Stimulated activated CD8-positive, alpha-beta memory T cell treated with anti-CD3 and anti-CD28 coated beads, Interleukin-12 subunit alpha, Interleukin-12 subunit beta, amount 100 ng/mL, for 1 hour (primary cell): ENCODE results near the gene ALG6.
"Not testable (repeated sequence)": the region's sequence is repeated elsewhere in the genome, so short reads cannot be mapped to it uniquely, and the experiment has no call there.

Experiments
- DNase-seq: peaks from one replicate; pipeline ENCODE4 v3.0.0-alpha.2; 2020; ENCODE audit warnings: low read depth

Gene ALG6

DNA sequence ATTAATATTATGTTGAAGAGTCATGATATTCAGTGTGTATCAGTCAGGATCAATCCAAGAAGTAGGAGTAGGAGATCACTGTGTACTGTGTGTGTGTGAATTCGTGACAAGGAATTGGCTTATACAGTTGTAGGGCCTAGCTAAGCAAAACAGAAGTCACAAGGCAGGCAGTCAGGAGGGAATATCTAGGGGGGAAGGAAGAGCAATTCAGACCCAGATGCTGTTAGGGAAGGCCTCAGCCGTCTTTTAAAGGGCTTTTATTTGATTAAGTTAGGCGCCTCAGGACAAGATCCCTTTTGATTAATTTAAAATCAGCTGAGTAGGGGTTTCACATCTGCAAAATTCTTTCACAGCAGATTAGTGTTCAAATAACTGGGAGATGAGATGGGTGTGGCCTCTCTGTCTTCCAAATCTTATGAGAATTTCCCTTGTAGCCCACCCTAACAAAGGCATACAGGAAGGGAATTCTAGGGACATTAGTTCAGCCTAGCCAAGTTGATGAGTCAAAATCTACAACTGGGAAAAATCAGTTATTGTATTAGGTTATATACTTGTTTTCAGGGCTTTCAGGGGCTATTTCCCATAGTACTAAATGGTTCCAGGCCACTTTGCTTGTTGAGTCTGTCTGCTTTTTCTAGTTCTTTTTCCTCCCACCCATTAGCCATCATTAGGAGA lies 47.4 kb downstream of the ALG6 start:
- no peak for DNase-seq

DNA sequence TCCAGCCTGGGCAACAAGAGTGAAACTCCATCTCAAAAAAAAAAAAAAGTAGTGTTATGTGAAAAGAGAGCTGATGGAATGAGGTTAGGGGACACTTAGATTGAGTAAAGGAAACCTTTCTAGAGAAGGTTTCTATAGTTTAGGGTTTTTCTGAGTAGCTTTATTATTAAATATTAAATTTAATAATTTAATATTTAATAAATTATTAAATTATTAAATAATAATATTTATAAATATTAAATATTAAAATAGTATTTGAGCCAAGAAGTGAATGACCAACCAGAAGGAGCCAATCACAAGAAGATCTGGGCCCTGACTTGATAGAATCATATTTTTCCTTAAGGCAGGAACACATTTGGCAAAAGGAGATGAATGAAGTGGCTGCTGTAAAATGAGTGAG lies 50.7 kb downstream of the ALG6 start:
- no peak for DNase-seq

DNA sequence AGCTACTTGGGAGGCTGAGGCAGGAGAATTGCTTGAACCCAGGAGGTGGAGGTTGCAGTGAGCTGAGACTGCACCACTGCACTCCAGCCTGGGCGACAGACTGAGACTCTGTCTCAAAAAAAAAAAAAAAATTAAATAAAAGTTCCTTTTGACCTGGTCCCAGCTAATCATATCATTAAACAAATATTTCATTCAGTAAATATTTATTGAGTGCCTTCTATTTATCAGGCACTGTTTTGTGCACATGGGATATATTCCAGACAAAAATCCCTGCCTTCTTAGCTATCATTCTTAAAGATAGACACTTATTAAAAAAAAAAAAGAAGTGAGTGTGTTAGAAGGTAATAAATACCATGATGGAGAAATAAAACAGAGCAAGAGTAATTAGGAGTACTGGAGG lies 53.3 kb downstream of the ALG6 start:
- not testable (repeated sequence) for DNase-seq

DNA sequence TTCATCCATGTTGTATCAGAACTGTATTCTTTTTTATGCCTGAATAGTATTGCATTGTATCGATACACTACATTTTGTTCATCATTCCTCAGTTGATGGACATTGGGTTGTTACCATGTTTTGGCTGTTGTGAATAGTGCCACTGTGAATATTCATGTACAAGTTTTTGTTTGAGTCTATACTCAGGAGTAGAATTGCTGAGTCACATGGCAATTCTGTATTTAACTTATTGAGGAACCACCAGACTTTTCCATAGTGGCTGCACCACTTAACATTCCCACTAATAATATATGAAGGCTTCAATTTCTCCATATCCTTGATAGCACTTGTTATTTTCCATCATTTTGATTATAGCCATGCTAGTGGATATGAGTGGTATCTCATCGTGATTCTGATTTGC lies 56.2 kb downstream of the ALG6 start:
- no peak for DNase-seq

DNA sequence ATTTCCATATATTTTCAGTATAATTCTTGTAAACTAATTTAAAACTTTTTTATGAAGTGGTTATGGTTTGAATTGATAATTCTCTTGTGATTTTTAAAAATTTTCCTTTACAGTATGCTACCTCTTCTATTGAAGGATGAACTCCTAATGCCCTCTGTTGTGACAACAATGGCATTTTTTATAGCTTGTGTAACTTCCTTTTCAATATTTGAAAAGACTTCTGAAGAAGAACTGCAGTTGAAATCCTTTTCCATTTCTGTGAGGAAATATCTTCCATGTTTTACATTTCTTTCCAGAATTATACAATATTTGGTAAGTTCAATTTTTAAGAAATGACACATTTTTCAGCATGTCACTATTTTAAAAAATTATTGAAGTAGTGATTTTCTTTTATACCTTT lies 61.4 kb downstream of the ALG6 start:
- no peak for DNase-seq

DNA sequence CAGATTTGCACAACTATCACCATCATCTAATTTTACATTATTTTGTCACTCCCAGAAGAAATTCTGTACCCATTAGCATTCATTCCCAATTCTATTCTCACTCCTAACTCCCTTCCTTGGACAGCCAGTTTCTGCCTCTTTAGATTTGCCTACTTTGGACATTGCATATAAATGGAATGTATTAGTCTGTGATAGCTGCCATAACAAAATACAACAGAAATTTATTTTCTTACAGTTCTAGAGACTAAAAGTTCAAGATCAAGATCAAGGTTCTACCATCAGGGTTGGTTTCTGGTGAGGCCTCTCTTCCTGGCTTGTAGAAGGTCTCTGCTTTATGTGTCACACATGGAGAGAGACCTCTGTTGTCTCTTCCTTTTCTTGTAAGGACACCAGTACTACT lies 61.9 kb downstream of the ALG6 start:
- no peak for DNase-seq

DNA sequence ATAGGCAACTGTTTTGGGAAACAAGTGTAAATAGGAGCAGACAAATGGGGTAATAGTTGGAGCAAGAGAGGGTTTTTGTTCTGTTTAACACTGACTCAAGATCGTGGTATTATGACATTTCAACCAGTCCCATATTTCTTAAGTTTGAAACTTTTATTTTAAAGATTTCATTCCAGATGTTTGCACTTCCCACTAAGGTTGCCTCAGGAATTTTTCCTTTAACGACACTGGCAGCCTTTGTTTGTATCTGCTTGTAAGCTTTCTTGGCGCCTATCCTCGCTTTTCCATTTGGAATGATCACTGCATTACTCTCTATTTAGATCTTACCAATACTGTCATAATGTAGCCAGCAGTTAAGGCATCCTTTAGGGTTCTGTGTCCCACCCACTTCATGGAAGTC lies 67.7 kb downstream of the ALG6 start:
- no peak for DNase-seq

DNA sequence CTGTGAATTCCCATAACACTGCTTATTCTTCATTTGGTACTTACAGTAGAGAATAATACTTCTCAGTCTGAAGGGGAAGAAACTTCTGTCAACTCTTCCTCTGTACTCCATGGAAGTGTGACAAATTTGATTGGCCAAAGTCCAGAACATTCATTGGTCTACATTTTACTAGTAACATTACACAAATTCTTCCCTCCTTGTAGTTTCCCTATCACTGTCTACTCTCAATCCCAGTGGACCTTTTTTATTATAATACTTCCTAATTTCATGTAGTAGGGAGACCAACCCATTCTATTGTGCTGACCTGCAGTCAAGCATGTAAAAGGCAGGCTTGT lies 74.7 kb downstream of the ALG6 start:
- no peak for DNase-seq

DNA sequence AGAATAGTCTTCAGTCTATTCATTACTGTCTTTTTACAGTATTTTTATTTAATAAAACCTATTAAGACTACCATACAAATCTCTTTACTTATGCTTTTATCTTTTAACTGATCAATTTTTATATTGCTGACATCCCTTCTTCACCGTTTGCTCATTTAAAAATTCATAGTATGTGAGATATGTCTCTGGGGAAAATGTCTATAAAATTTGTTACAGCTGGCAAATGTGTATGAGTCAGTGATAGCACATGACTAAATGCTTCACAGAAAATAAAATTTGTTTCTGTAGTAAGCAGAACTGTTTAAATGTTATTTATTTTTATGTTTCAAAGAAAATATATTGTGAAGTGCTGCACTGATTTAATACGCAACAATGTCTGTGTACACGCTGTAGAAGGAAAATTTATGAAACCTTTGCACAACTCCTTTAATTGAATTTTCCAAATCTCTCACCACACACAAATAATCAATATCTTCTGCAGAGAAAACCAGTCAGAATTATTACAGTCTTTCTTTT lies 81.4 kb downstream of the ALG6 start:
- DNase-seq = no peak

DNA sequence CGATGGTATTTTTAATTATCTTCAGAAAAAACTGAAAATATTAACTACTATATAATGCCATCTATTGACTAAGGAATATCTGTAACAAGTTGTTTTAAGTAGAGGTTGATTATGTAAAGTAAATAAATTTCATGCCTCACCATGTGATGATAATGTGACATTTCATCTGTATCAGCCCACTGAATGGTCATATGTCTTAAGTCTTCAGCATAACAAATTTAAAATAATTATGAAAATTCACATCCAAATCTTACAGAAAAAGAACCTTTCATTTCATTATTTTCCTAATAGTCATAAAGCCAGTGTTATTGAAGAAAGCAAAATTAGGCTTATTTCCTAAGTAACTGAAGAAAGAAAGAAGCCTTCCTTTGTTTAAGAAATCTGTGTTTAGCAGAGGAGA lies 83.0 kb downstream of the ALG6 start:
- DNase-seq = no peak

DNA sequence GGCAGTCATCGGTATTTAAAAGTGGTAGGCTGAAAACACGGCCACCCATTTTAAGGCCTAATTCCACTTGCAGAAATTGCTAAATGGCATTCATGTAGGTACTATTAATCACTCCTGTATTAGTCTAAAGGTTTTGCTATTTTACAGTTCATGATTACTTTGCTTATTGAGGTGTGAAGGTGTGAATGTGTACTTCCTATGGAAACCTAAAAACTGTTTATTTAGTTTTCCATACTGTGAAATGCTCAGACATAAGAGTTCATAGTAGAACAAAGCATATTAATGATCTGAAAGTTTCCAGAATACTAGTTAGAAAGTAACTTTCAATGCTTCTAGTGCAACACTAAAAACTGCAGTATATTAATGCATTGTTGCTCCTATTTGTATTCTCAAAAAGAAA lies 85.8 kb downstream of the ALG6 start:
- DNase-seq = no peak

DNA sequence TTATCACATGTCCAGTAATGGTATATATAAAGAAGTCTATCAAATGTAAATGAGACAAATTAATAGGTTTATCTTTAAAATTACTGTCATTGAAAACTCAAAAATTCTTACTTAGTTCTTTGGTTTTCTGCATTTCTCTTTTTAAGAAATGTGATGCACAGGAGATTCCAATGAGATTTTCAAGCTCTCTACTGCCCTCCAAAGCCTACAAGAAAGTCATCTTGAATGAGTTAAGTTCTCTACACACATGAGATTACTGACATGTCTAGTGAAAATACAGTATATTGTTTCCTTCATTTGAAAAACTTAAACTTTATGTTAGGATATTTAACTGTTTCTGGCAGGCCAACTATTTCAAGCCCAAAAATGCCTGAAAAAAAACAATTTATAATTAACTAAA lies 86.8 kb downstream of the ALG6 start:
- DNase-seq = no peak

DNA sequence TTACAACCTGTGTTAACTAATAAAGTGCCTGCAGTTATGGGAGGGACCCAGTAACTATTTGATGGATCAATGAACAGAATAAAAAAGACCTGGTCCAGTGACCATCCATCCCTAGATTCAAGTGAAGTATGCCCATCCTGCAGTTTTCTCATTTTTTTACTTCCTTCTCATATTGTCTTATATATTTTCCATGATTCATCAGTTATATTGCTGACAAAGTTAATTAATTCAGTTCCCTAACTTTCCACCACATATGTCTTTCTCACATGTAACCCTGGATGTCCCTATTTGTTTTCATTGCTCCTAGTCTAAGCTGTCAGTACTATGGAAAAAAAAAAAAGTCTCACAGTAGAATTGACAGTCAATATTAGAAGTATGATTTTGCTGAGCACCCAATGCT lies 91.3 kb downstream of the ALG6 start:
- DNase-seq = no peak

DNA sequence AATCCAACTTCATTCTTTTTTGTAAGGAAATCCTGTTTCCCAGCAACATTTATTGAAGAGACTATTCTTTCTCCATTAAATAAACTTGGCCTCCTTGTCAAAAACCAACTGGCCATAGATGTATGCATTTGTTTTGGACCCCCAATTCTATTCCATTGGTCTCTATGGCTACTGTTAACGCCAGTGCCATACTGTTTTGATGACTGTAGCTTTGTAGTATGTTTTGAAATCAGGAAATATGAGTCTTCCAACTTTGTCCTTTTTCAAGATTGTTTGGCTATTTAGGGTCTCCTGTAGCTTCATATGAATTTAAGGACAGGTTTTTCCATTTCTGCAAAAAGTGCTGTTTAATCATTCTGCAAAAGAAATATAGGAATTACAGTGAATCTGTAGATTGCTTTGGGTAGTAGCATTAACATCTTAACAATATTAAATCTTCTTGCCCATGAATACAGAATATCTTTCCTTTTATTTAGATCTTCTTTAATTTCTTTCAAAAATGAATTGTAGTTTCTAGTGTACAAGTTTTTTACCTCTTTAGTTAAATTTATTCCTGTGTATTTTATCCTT lies 94.3 kb downstream of the ALG6 start:
- no peak for DNase-seq

DNA sequence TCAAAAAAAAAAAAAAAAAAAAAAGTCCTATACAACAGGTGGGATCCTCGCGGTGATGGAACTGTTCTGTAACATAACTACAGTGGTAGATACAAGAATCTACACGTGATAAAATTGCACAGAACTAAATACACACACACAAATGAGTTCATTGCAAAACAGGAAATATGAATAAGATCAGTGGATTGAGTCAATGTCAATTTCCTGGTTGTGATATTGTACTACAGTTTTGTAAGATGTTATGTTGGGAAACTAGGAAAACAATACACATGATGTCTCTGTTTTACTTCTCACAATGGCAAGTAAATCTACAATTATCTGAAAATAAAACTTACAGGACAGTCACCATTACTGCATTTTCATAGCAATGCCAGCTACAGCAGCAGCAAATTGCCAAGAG lies 95.8 kb downstream of the ALG6 start:
- no peak for DNase-seq

DNA sequence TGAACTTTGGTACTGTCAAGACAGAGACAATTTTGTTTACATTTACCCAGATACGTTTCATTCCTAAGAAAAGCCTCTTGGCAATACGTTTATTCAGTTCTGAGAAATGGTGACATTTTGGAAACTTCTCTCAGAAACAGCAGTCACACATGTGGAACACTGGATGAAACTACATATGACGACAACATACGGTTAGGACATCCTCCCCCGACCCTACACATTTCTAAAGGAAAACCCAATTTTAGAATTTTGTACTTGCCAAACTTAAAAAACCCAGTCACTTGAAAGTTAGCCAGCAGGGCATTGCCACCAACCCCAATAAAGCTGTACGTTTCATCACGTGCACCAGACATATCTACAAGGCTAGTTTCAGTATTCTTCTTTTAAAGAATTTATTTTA lies 98.8 kb downstream of the ALG6 start:
- DNase-seq = no peak

DNA sequence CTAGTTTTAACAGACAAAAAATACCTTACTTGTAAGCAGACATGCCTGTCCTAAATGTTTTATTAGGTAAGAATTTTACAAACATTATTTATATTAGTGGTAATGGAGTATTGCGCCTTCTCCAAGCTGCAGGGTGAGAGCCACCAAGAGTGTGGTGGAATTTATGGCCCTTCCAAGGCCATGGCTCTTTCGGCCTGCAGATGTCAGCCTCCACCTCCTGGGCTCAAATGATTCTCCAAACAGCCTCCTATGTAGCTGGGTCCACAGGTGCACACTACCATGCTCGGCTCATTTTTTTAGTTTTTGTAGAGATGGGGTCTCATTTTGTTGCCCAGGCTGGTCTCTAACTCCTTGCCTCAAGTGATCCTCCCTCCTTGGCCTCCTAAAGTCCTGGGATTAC lies 99.3 kb downstream of the ALG6 start:
- no peak for DNase-seq

DNA sequence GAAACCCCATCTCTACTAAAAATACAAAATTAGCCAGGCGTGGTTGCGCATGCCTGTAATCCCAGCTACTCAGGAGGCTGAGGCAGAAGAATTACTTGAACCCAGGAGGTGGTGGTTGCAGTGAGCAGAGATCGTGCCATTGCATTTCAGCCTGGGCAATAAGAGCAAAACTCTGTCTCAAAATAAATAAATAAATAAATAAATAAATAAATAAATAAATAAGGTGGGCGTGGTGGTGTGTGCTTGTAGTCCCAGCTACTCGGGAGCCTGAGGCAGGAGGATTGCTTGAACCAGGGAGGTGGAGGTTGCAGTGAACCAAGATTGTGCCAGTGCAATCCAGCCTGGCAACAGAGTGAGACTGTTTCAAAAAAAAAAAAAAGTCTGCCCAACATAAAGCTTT lies 101.3 kb downstream of the ALG6 start:
- not testable (repeated sequence) for DNase-seq

DNA sequence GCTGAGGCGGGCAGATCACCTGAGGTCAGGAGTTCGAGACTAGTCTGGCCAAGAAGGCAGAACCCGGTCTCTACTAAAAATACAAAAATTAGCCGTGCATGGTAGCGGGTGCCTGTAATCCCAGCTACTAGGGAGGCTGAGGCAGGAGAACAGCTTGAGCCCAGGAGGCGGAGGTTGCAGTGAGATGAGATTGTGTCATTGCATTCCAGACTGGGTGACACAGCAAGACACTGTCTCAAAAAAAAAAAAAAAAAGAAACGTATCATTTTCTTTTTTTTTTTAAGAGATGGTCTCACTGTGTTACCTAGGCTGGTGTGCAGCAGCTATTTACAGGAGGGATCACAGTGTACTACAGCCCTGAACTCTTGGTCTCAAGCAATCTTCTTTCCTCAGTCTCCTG lies 108.3 kb downstream of the ALG6 start:
- no peak for DNase-seq

DNA sequence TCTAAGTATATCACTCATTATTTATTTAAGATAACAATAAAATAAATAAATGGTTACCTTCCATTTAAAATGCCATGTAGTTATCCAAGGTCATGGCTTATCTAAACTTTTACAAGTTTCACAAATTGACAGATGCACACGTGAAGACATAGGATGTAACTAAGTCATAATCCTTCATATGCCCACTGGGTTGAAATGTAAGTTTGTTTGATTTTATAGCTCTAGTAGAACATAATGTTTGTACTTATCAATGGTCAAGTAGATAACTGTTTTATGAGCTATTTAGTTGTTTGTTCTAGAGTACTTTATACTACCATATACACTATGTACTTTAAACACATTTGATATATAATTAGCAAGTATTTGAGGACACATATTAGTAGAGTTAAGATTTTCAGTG lies 112.6 kb downstream of the ALG6 start:
- no peak for DNase-seq

DNA sequence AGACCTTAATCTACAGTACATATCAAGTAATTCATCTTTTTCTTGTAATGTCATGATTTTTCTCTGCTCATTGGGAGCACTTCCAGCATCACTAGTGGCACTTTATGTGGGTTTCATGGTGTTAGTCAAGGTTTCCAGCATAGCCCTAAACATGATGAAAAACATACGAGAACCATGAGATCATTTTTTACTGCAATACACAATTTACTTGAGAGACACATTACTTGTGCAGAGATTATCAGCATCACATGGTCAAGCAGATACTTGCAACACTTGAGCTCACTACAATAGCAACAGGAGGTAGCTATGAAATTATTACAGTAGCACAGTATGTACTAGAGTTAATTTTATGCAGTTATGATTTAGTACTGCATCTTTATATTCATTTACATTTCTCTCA lies 119.2 kb downstream of the ALG6 start:
- DNase-seq = no peak

DNA sequence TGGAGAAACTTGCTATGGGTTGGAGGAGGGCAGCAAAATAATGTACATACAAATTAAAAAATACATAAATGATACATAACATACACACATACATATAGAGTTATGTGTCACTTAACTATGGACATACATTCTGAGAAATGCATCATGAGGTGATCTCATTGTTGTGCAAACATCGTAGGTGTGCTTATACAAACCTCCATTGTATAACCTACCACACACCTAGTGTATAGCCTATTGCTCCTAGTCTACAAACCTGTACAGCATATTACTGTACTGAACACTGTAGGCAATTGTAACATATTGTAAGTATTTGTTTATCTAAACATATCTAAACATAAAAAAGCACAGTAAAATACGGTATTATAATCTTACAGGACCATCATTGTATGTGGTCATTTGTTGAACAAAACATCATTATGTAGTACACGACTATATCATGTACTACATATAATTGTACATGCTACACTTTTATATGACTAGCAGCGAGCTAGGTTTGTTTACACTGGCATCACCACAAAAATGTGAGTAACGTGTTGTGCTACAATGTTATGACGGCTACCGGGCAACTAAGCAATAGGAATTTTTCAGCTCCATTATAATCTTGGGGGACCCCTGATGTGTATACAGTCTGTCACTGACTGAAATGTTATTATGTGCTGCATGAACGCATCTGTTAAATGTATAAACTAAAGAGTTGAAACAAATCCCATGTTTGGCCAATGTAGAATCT lies 120.1 kb downstream of the ALG6 start:
- no peak for DNase-seq
